OCI-LY7 (cell line): ENCODE data around the gene ITGB3.

Source experiments
- EZH2phosphoT487 ChIP-seq: fragments of 200-600 bp; sonication (generic); IDR thresholded peaks from 2 replicates; pipeline ENCODE4 v1.6.1; 2018; ENCODE audit warnings: low read depth, borderline replicate concordance, mild to moderate bottlenecking, mixed run types, antibody characterized with exemption, low read length, moderate library complexity, mixed read lengths
- TF ChIP-seq, protein P1 (sequence below): fragments of 200-600 bp; sonication (generic); conservative IDR thresholded peaks from 2 replicates; pipeline ENCODE4 v1.5.1; 2014; ENCODE audit warnings: mild to moderate bottlenecking, antibody characterized with exemption, low read length, moderate library complexity, mixed read lengths

DNA sequence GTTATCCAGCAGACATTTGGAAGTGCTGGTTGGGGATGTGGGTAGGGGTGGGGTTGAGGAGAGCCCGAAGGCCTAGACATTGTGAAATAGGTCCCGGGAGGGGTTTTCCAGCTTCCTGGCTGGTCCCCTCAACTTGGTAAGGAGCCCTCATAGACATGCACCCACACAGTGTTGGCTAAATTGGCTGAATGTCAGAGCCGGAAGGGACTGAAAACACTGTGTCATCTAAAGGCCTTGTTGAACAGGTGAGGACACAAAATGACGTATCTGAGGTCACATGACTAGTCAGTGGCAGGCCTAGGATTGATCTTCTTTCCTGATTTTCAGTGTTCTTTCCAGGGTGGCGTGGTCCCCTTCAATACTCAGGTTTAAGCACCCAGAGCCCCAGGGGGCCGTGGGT, 27.6 kb downstream of the ITGB3 start:
- no peak for TF ChIP-seq EZH2phosphoT487
- TF ChIP-seq, protein P1, sequence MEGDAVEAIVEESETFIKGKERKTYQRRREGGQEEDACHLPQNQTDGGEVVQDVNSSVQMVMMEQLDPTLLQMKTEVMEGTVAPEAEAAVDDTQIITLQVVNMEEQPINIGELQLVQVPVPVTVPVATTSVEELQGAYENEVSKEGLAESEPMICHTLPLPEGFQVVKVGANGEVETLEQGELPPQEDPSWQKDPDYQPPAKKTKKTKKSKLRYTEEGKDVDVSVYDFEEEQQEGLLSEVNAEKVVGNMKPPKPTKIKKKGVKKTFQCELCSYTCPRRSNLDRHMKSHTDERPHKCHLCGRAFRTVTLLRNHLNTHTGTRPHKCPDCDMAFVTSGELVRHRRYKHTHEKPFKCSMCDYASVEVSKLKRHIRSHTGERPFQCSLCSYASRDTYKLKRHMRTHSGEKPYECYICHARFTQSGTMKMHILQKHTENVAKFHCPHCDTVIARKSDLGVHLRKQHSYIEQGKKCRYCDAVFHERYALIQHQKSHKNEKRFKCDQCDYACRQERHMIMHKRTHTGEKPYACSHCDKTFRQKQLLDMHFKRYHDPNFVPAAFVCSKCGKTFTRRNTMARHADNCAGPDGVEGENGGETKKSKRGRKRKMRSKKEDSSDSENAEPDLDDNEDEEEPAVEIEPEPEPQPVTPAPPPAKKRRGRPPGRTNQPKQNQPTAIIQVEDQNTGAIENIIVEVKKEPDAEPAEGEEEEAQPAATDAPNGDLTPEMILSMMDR: no peak
